Vagina (tissue), 2 donors: Measurements from ENCODE around the gene TMX1. TPM values are rescaled to one million over a fixed set of nuclear protein-coding genes. Genes with fewer than 3 reads are reported as not detected.

Source experiments
- DNase-seq, 2 donors: peaks; one replicate each; pipeline ENCODE4 v3.0.0-alpha.2; 2017; ENCODE audit errors: extremely low spot score in 2 of 2
- H3K27ac ChIP-seq: fragments of 200-600 bp; sonication (generic); one replicate; pipeline ENCODE4 v1.5.1; 2019
- H3K27me3 ChIP-seq: fragments of 200-600 bp; sonication (generic); one replicate; pipeline ENCODE4 v1.5.1; 2019
- H3K36me3 ChIP-seq, 2 donors: fragments of 200-600 bp; sonication (generic); one replicate each; pipeline ENCODE4 v1.5.1; 2017 to 2019
- H3K4me1 ChIP-seq: fragments of 200-600 bp; sonication (generic); one replicate; pipeline ENCODE4 v1.5.1; 2019
- H3K4me3 ChIP-seq, 2 donors: fragments of 200-600 bp; sonication (generic); 1 replicate in 1 of 2; 2 replicates in 1 of 2; pipeline ENCODE4 v1.5.1; 2016 to 2019
- H3K9me3 ChIP-seq: fragments of 200-600 bp; sonication (generic); one replicate; pipeline ENCODE4 v1.5.1; 2019
- POLR2A ChIP-seq, 2 donors: fragments of 450-650 bp; IDR thresholded peaks; one replicate each; pipeline ENCODE4 v1.6.1; 2017; ENCODE audit warnings: antibody characterized with exemption in 2 of 2, mild to moderate bottlenecking in 2 of 2, moderate library complexity in 2 of 2
- POLR2AphosphoS5 ChIP-seq, 2 donors: sonication (generic); formaldehyde crosslinking; IDR thresholded peaks; one replicate each; pipeline ENCODE4 v1.9.0; 2017; ENCODE audit warnings: antibody characterized with exemption in 2 of 2, mild to moderate bottlenecking in 2 of 2, low read depth in 1 of 2; ENCODE audit not compliant: insufficient read depth in 1 of 2
- intact Hi-C: fragments of 100-400 bp; cut with DNase I; formaldehyde crosslinking; loops from one replicate; pipeline ENCODE4 v1.15.1; 2023
- small RNA-seq: library from RNA; depleted of rRNA; stranded (forward); fragments of <200 nt; gene quantifications from one replicate; pipeline ENCODE3, GENCODE V24; 2016
- total RNA-seq: library from RNA; depleted of rRNA; stranded (reverse); fragments of >200 nt; gene quantifications from one replicate; pipeline ENCODE4 v1.2.3, GENCODE V29; 2016
- TF ChIP-seq, protein P1 (sequence below), 3 experiments: fragments of 450-650 bp in 2 of 3; fragments of 200-600 bp in 1 of 3; sonication (generic) in 1 of 3; IDR thresholded peaks; one replicate each; pipeline ENCODE4 v1.5.1; 2017 to 2019; ENCODE audit warnings: antibody characterized with exemption in 3 of 3, mild to moderate bottlenecking in 2 of 3, moderate library complexity in 2 of 3

TMX1 gene
- total RNA-seq, 1 donor from 2014 or later: 17.4 TPM

DNA sequence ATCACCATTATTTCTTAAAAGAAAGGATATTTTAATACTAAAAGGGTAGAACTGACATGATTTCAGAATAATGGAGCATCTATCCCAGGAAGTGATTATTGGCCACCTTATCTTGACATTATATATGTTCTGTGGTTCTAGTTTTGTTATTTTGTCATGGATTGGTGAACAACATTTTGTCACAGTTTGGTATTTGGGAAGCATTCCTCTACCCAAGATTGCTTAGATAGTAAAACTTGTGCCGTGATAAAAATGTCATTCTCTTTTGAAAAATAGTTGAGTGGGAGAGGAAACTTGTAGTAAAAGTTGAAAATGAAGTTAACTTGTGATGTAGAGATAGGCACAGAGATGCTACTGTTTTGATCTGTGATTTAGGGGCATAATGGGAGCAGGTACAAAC lies 65.7 kb downstream of the TMX1 start:
- Histone ChIP-seq H3K27ac (no peak overlapping the region), H3K4me1 (peaks cover 20% of the 10 kb centered on the region), H3K36me3 (no peaks in the 10 kb centered on the region), H3K27me3 (no peaks in the 10 kb centered on the region), H3K4me3 (no peak overlapping the region), H3K9me3 (no peaks in the 10 kb centered on the region)
- no peak for TF ChIP-seq POLR2AphosphoS5 (IDR thresholded peaks at IDR 0.05; ENCODE audit: insufficient read depth in 1 of 2, low read depth in 1 of 2)
- TF ChIP-seq, protein P1, sequence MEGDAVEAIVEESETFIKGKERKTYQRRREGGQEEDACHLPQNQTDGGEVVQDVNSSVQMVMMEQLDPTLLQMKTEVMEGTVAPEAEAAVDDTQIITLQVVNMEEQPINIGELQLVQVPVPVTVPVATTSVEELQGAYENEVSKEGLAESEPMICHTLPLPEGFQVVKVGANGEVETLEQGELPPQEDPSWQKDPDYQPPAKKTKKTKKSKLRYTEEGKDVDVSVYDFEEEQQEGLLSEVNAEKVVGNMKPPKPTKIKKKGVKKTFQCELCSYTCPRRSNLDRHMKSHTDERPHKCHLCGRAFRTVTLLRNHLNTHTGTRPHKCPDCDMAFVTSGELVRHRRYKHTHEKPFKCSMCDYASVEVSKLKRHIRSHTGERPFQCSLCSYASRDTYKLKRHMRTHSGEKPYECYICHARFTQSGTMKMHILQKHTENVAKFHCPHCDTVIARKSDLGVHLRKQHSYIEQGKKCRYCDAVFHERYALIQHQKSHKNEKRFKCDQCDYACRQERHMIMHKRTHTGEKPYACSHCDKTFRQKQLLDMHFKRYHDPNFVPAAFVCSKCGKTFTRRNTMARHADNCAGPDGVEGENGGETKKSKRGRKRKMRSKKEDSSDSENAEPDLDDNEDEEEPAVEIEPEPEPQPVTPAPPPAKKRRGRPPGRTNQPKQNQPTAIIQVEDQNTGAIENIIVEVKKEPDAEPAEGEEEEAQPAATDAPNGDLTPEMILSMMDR (IDR thresholded peaks at IDR 0.05): no peak
- TF ChIP-seq POLR2A (IDR thresholded peaks at IDR 0.05): no peak
- no peak for DNase-seq
- intact Hi-C loops: no loop called here

Small RNA genes within 50 kb of the gene (small RNA-seq; reads per million reads assigned to genes)
- not detected for gene RF00019
- gene RF00156: not detected

Other genes starting within 250 kb of the TMX1 start
- gene TRIM9, start 145.1 kb upstream of the TMX1 start, total RNA-seq: 2.2 TPM